ENCODE measurements around the gene CLIC6.
"Not testable (repeated sequence)": the region's sequence is repeated elsewhere in the genome, so short reads cannot be mapped to it uniquely, and the experiment has no call there.

The CLIC6 gene

DNA sequence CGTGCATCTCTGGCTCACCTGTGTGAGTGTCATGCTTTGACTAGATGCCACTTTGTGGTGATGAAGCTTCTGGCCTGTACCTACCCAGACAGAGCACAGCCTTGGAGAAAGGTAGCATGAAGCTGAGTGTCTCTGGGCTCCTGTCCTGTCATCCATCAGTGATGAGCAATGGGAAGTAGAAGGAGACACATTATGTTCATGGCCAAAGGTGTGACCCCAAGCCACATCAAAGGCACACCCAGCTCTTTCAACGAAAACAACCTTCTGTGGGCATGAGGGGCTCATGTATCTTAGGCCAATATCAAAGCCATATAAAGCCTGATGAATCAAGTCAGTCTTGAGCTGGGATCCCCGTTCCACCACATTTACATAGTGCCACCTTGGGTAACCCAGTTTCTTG is 1.0 kb upstream of the CLIC6 start:
- no peaks in the 10 kb centered on the region for H3K36me3 ChIP-seq (ENCODE audit: insufficient read depth, low read length)
- H3K4me1 ChIP-seq (ENCODE audit: insufficient read depth, low read length) = peaks cover 8% of the 10 kb centered on the region
- no peak overlapping the region for H3K27ac ChIP-seq (ENCODE audit: low read depth, low read length)
- H3K9ac ChIP-seq (ENCODE audit: low read length) = no peak overlapping the region
- H3K4me3 ChIP-seq (ENCODE audit: low read depth in 1 of 2, low read length in 2 of 2) = no peak overlapping the region
- peaks cover 23 to 34% of the 10 kb centered on the region in 2 donors for H3K27me3 ChIP-seq (ENCODE audit: control insufficient read depth in 1 of 2, insufficient read depth in 2 of 2, low read length in 2 of 2)
- no peaks in the 10 kb centered on the region for H3K9me3 ChIP-seq (ENCODE audit: low read length)

- Histone ChIP-seq H3K9ac (ENCODE audit: low read length) (no peak overlapping the region), H3K27ac (ENCODE audit: low read depth, low read length) (no peak overlapping the region), H3K9me3 (ENCODE audit: low read length) (no peaks in the 10 kb centered on the region), H3K27me3 (ENCODE audit: control insufficient read depth in 1 of 2, insufficient read depth in 2 of 2, low read length in 2 of 2) (peaks cover 27 to 34% of the 10 kb centered on the region in 2 donors), H3K36me3 (ENCODE audit: insufficient read depth, low read length) (no peaks in the 10 kb centered on the region), H3K4me3 (ENCODE audit: low read depth in 1 of 2, low read length in 2 of 2) (no peak overlapping the region), H3K4me1 (ENCODE audit: insufficient read depth, low read length) (peaks cover 8% of the 10 kb centered on the region)
Observed at GRCh38 chr21:34669149-34669879, 520 bp downstream of the CLIC6 start.

- Histone ChIP-seq H3K27me3 (ENCODE audit: control insufficient read depth in 1 of 2, insufficient read depth in 2 of 2, low read length in 2 of 2) (peaks cover 27 to 34% of the 10 kb centered on the region in 2 donors), H3K4me3 (ENCODE audit: low read depth in 1 of 2, low read length in 2 of 2) (peak overlapping the region in 1 of 2 donors; percentile 32)
- H3K27ac ChIP-seq (ENCODE audit: low read depth, low read length); H3K36me3 ChIP-seq (ENCODE audit: insufficient read depth, low read length); H3K9me3 ChIP-seq (ENCODE audit: low read length); H3K9ac ChIP-seq (ENCODE audit: low read length); H3K4me1 ChIP-seq (ENCODE audit: insufficient read depth, low read length): not testable (repeated sequence)
Observed at GRCh38 chr21:34669880-34670219, 1.1 kb downstream of the CLIC6 start.

DNA sequence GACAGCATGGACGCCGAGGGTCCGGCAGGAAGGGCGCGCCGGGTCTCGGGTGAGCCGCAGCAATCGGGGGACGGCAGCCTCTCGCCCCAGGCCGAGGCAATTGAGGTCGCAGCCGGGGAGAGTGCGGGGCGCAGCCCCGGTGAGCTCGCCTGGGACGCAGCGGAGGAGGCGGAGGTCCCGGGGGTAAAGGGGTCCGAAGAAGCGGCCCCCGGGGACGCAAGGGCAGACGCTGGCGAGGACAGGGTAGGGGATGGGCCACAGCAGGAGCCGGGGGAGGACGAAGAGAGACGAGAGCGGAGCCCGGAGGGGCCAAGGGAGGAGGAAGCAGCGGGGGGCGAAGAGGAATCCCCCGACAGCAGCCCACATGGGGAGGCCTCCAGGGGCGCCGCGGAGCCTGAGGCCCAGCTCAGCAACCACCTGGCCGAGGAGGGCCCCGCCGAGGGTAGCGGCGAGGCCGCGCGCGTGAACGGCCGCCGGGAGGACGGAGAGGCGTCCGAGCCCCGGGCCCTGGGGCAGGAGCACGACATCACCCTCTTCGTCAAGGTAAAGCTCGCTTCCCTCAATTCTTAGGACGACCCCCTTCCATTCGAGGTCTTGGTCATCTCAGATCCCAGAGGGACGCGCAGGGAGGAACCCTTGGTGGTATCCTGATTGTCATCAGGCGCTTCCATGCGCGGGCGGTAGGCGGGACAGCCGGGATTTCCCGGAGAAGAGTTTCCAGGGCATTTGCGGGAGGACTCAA is 1.6 kb downstream of the CLIC6 start:
- H3K27ac ChIP-seq (ENCODE audit: low read depth, low read length) = no peak overlapping the region
- H3K4me1 ChIP-seq (ENCODE audit: insufficient read depth, low read length) = peaks cover 8% of the 10 kb centered on the region
- no peak overlapping the region for H3K9ac ChIP-seq (ENCODE audit: low read length)
- H3K36me3 ChIP-seq (ENCODE audit: insufficient read depth, low read length) = no peaks in the 10 kb centered on the region
- peaks cover 27 to 36% of the 10 kb centered on the region in 2 donors for H3K27me3 ChIP-seq (ENCODE audit: control insufficient read depth in 1 of 2, insufficient read depth in 2 of 2, low read length in 2 of 2)
- peak overlapping the region; percentile 32 to 38 for H3K4me3 ChIP-seq (ENCODE audit: low read depth in 1 of 2, low read length in 2 of 2)
- H3K9me3 ChIP-seq (ENCODE audit: low read length) = no peaks in the 10 kb centered on the region

- Histone ChIP-seq H3K4me3 (ENCODE audit: low read depth in 1 of 2, low read length in 2 of 2) (peak overlapping the region; percentile 32 to 38), H3K27ac (ENCODE audit: low read depth, low read length) (no peak overlapping the region), H3K9ac (ENCODE audit: low read length) (no peak overlapping the region), H3K27me3 (ENCODE audit: control insufficient read depth in 1 of 2, insufficient read depth in 2 of 2, low read length in 2 of 2) (peaks cover 27 to 40% of the 10 kb centered on the region in 2 donors), H3K9me3 (ENCODE audit: low read length) (no peaks in the 10 kb centered on the region), H3K36me3 (ENCODE audit: insufficient read depth, low read length) (no peaks in the 10 kb centered on the region), H3K4me1 (ENCODE audit: insufficient read depth, low read length) (peaks cover 8% of the 10 kb centered on the region)
Observed at GRCh38 chr21:34670962-34671348, 2.2 kb downstream of the CLIC6 start.

GRCh38 chr21:34671462-34671861 is 2.7 kb downstream of the CLIC6 start:
- Histone ChIP-seq H3K27ac (ENCODE audit: low read depth, low read length) (no peak overlapping the region), H3K4me3 (ENCODE audit: low read depth in 1 of 2, low read length in 2 of 2) (no peak overlapping the region), H3K27me3 (ENCODE audit: control insufficient read depth in 1 of 2, insufficient read depth in 2 of 2, low read length in 2 of 2) (peaks cover 27 to 40% of the 10 kb centered on the region in 2 donors), H3K36me3 (ENCODE audit: insufficient read depth, low read length) (no peaks in the 10 kb centered on the region), H3K4me1 (ENCODE audit: insufficient read depth, low read length) (peaks cover 8% of the 10 kb centered on the region), H3K9me3 (ENCODE audit: low read length) (no peaks in the 10 kb centered on the region), H3K9ac (ENCODE audit: low read length) (no peak overlapping the region)

DNA sequence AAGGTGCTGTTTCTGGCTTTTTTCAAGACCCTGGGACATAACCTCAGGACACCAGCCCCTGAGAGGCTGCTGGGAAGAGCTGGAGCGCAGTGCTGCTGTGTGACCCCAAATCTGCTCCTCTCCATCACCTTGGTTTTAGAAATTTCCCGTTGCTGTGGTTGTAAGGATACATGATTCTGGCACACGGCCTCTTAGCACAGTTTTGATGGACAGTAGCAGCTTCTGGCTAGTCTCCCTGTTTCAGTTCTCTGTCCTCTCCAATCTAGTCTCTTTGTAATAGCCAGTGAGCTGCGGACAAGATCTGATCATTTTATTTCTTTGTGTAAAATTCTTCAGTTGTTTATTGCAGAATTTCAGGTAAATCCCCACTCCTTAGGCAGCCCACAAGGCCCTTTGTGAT is 3.1 kb downstream of the CLIC6 start:
- peaks cover 8% of the 10 kb centered on the region for H3K4me1 ChIP-seq (ENCODE audit: insufficient read depth, low read length)
- no peak overlapping the region for H3K4me3 ChIP-seq (ENCODE audit: low read depth in 1 of 2, low read length in 2 of 2)
- H3K27ac ChIP-seq (ENCODE audit: low read depth, low read length) = no peak overlapping the region
- no peak overlapping the region for H3K9ac ChIP-seq (ENCODE audit: low read length)
- peaks cover 27 to 40% of the 10 kb centered on the region in 2 donors for H3K27me3 ChIP-seq (ENCODE audit: control insufficient read depth in 1 of 2, insufficient read depth in 2 of 2, low read length in 2 of 2)
- no peaks in the 10 kb centered on the region for H3K9me3 ChIP-seq (ENCODE audit: low read length)
- no peaks in the 10 kb centered on the region for H3K36me3 ChIP-seq (ENCODE audit: insufficient read depth, low read length)

GRCh38 chr21:34673006-34673405 is 4.2 kb downstream of the CLIC6 start:
- H3K4me3 ChIP-seq (ENCODE audit: low read depth in 1 of 2, low read length in 2 of 2) = no peak overlapping the region
- H3K4me1 ChIP-seq (ENCODE audit: insufficient read depth, low read length) = peaks cover 8% of the 10 kb centered on the region
- H3K27me3 ChIP-seq (ENCODE audit: control insufficient read depth in 1 of 2, insufficient read depth in 2 of 2, low read length in 2 of 2) = peaks cover 27 to 40% of the 10 kb centered on the region in 2 donors

GRCh38 chr21:34674468-34674867 is 5.7 kb downstream of the CLIC6 start:
- Histone ChIP-seq H3K9me3 (ENCODE audit: low read length) (no peaks in the 10 kb centered on the region), H3K27me3 (ENCODE audit: control insufficient read depth in 1 of 2, insufficient read depth in 2 of 2, low read length in 2 of 2) (peaks cover 27 to 30% of the 10 kb centered on the region in 2 donors), H3K36me3 (ENCODE audit: insufficient read depth, low read length) (no peaks in the 10 kb centered on the region), H3K4me3 (ENCODE audit: low read depth in 1 of 2, low read length in 2 of 2) (no peak overlapping the region), H3K9ac (ENCODE audit: low read length) (no peak overlapping the region), H3K4me1 (ENCODE audit: insufficient read depth, low read length) (peaks cover 8% of the 10 kb centered on the region), H3K27ac (ENCODE audit: low read depth, low read length) (no peak overlapping the region)

More at GRCh38 chr21:34673006-34673405, 4.2 kb downstream of the CLIC6 start:
- Histone ChIP-seq H3K9me3 (ENCODE audit: low read length) (no peaks in the 10 kb centered on the region), H3K9ac (ENCODE audit: low read length) (no peak overlapping the region), H3K27ac (ENCODE audit: low read depth, low read length) (no peak overlapping the region), H3K36me3 (ENCODE audit: insufficient read depth, low read length) (no peaks in the 10 kb centered on the region)

DNA sequence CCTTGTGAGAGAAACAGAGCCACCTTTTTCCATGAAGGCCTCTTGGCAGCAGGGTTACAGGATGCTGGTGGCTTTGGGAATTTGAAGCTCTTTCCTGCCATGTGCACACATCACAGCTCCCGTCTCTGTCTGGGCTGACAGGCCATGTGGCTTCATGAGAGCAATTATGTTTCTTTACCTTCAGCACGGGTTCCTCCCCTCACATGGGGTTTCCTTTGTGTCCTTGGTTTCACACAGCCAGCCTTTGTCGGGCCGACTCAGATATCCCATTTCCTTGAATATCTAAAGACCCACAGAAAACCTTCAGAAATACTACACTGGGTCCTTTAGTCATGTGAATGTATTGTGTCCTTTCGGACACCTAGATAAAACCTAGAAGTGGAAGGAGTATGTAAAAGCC is 7.1 kb downstream of the CLIC6 start:
- H3K4me3 ChIP-seq (ENCODE audit: low read depth in 1 of 2, low read length in 2 of 2) = no peak overlapping the region
- H3K27me3 ChIP-seq (ENCODE audit: control insufficient read depth in 1 of 2, insufficient read depth in 2 of 2, low read length in 2 of 2) = peaks cover 16 to 22% of the 10 kb centered on the region in 2 donors
- H3K4me1 ChIP-seq (ENCODE audit: insufficient read depth, low read length) = no peaks in the 10 kb centered on the region
- H3K9ac ChIP-seq (ENCODE audit: low read length) = no peak overlapping the region
- H3K9me3 ChIP-seq (ENCODE audit: low read length) = peaks cover 3% of the 10 kb centered on the region
- no peaks in the 10 kb centered on the region for H3K36me3 ChIP-seq (ENCODE audit: insufficient read depth, low read length)
- H3K27ac ChIP-seq (ENCODE audit: low read depth, low read length) = no peak overlapping the region

GRCh38 chr21:34679051-34679450 is 10.3 kb downstream of the CLIC6 start:
- peaks cover 10% of the 10 kb centered on the region for H3K9me3 ChIP-seq (ENCODE audit: low read length)
- H3K36me3 ChIP-seq (ENCODE audit: insufficient read depth, low read length) = no peaks in the 10 kb centered on the region
- H3K4me3 ChIP-seq (ENCODE audit: low read depth in 1 of 2, low read length in 2 of 2) = no peak overlapping the region
- no peak overlapping the region for H3K9ac ChIP-seq (ENCODE audit: low read length)
- H3K27ac ChIP-seq (ENCODE audit: low read depth, low read length) = no peak overlapping the region
- no peaks in the 10 kb centered on the region for H3K4me1 ChIP-seq (ENCODE audit: insufficient read depth, low read length)
- H3K27me3 ChIP-seq (ENCODE audit: control insufficient read depth in 1 of 2, insufficient read depth in 2 of 2, low read length in 2 of 2) = peaks cover 0 to 7% of the 10 kb centered on the region in 2 donors

Data from muscle layer of colon (tissue), 2 donors.